Measurements from ENCODE around the gene RBM39.
"Not testable (repeated sequence)": the region's sequence is repeated elsewhere in the genome, so short reads cannot be mapped to it uniquely, and the experiment has no call there.

The RBM39 gene

GRCh38 chr20:35741892-35742740 lies at the start of gene RBM39:
Gene RBM39 (minus strand): TSS chr20:35742260. CDS start chr20:35740874, 1,386 bp downstream.
- H3K9me3 Mint-ChIP-seq = no peaks in the 10 kb centered on the region
- H3K4me1 Mint-ChIP-seq = peaks cover 64% of the 10 kb centered on the region
- peak; percentile 93 for ATAC-seq
- H3K27ac Mint-ChIP-seq = peak within 1 kb of the TSS; percentile 100
- H3K27me3 Mint-ChIP-seq = no peaks in the 10 kb centered on the region
- H3K4me3 Mint-ChIP-seq = peak within 1 kb of the TSS; percentile 94
- peak; percentile 99 to 100 for DNase-seq

GRCh38 chr20:35791821-35792220 lies 49.8 kb upstream of the RBM39 start:
- DNase-seq (no peak), ATAC-seq (peak; percentile 18)
- peak overlapping the region; percentile 5 to 79 for H3K27ac Mint-ChIP-seq
- no peak overlapping the region for H3K4me3 Mint-ChIP-seq
- H3K9me3 Mint-ChIP-seq = no peaks in the 10 kb centered on the region
- no peaks in the 10 kb centered on the region for H3K27me3 Mint-ChIP-seq
- H3K4me1 Mint-ChIP-seq = peaks cover 32% of the 10 kb centered on the region

- Mint-ChIP-seq H3K4me1 (peaks cover 27% of the 10 kb centered on the region), H3K27me3 (no peaks in the 10 kb centered on the region), H3K9me3 (no peaks in the 10 kb centered on the region), H3K27ac (no peak overlapping the region), H3K4me3 (no peak overlapping the region)
- DNase-seq (no peak), ATAC-seq (no peak)
These were observed 49.0 kb upstream of the RBM39 start for GRCh38 chr20:35791097-35791496.

GRCh38 chr20:35788796-35789195 lies 46.7 kb upstream of the RBM39 start:
- peaks cover 23% of the 10 kb centered on the region for H3K4me1 Mint-ChIP-seq
- H3K4me3 Mint-ChIP-seq = no peak overlapping the region
- H3K27ac Mint-ChIP-seq = no peak overlapping the region
- H3K9me3 Mint-ChIP-seq = no peaks in the 10 kb centered on the region
- ATAC-seq (no peak), DNase-seq (no peak)
- no peaks in the 10 kb centered on the region for H3K27me3 Mint-ChIP-seq

GRCh38 chr20:35785541-35785940 lies 43.5 kb upstream of the RBM39 start:
- not testable (repeated sequence) for DNase-seq, H3K27ac Mint-ChIP-seq, H3K4me3 Mint-ChIP-seq, H3K9me3 Mint-ChIP-seq, ATAC-seq, H3K27me3 Mint-ChIP-seq
- peaks cover 20% of the 10 kb centered on the region for H3K4me1 Mint-ChIP-seq

- not testable (repeated sequence) for H3K27ac Mint-ChIP-seq, H3K27me3 Mint-ChIP-seq, DNase-seq, H3K4me3 Mint-ChIP-seq, H3K9me3 Mint-ChIP-seq, ATAC-seq
- peaks cover 27% of the 10 kb centered on the region for H3K4me1 Mint-ChIP-seq
These were observed 41.8 kb upstream of the RBM39 start for GRCh38 chr20:35783811-35784210.

GRCh38 chr20:35776513-35777101 lies 34.5 kb upstream of the RBM39 start:
- Mint-ChIP-seq H3K27me3 (no peaks in the 10 kb centered on the region), H3K9me3 (peaks cover under 1 to 1% of the 10 kb centered on the region in 2 donors), H3K27ac (peak overlapping the region; percentile 71 to 89), H3K4me1 (peaks cover 52% of the 10 kb centered on the region), H3K4me3 (no peak overlapping the region)
- no peak for DNase-seq
- ATAC-seq = no peak

- Mint-ChIP-seq H3K27me3 (no peaks in the 10 kb centered on the region), H3K4me1 (peaks cover 48% of the 10 kb centered on the region), H3K27ac (peak overlapping the region; percentile 51 to 60), H3K9me3 (peaks cover 6 to 8% of the 10 kb centered on the region in 2 donors), H3K4me3 (peak overlapping the region; percentile 86 to 93)
- no peak for ATAC-seq
- no peak for DNase-seq
These were observed 32.3 kb upstream of the RBM39 start for GRCh38 chr20:35774391-35774790.

GRCh38 chr20:35773154-35773751 lies 31.2 kb upstream of the RBM39 start:
- ATAC-seq (no peak), DNase-seq (peak; percentile 9 to 30)
- Mint-ChIP-seq H3K27me3 (no peaks in the 10 kb centered on the region), H3K4me3 (peak overlapping the region; percentile 86 to 93), H3K4me1 (peaks cover 59% of the 10 kb centered on the region), H3K27ac (peak overlapping the region; percentile 55 to 77), H3K9me3 (peaks cover 6 to 8% of the 10 kb centered on the region in 2 donors)

GRCh38 chr20:35772563-35773058 lies 30.6 kb upstream of the RBM39 start:
- ATAC-seq = no peak
- peaks cover 64% of the 10 kb centered on the region for H3K4me1 Mint-ChIP-seq
- peaks cover 6 to 8% of the 10 kb centered on the region in 2 donors for H3K9me3 Mint-ChIP-seq
- no peaks in the 10 kb centered on the region for H3K27me3 Mint-ChIP-seq
- peak overlapping the region; percentile 86 to 93 for H3K4me3 Mint-ChIP-seq
- DNase-seq = no peak
- H3K27ac Mint-ChIP-seq = peak overlapping the region; percentile 85 to 96

GRCh38 chr20:35771689-35772562 lies 29.9 kb upstream of the RBM39 start, which contains the start of gene PHF20:
Gene PHF20 (plus strand): TSS chr20:35772015. CDS start chr20:35801523, 29,508 bp downstream.
- Mint-ChIP-seq H3K4me3 (peak within 1 kb of the TSS; percentile 86 to 93), H3K9me3 (peaks cover 6 to 8% of the 10 kb centered on the region in 2 donors), H3K27me3 (no peaks in the 10 kb centered on the region), H3K27ac (peak within 1 kb of the TSS; percentile 85 to 96), H3K4me1 (peaks cover 62% of the 10 kb centered on the region)
- ATAC-seq (peak; percentile 96), DNase-seq (peak; percentile 99)

GRCh38 chr20:35771367-35771688 lies 29.3 kb upstream of the RBM39 start:
- DNase-seq (no peak), ATAC-seq (no peak)
- Mint-ChIP-seq H3K9me3 (peaks cover 6 to 8% of the 10 kb centered on the region in 2 donors), H3K27me3 (no peaks in the 10 kb centered on the region), H3K4me3 (peak overlapping the region; percentile 24 to 93), H3K27ac (peak overlapping the region; percentile 81 to 93), H3K4me1 (peaks cover 56% of the 10 kb centered on the region)

GRCh38 chr20:35768731-35769664 lies 26.9 kb upstream of the RBM39 start:
- Mint-ChIP-seq H3K4me1 (peaks cover 43% of the 10 kb centered on the region), H3K9me3 (peaks cover 6 to 8% of the 10 kb centered on the region in 2 donors), H3K27ac (peak overlapping the region; percentile 87 to 93), H3K4me3 (peak overlapping the region; percentile 46 to 55), H3K27me3 (no peaks in the 10 kb centered on the region)
- peak; percentile 20 to 54 for DNase-seq
- no peak for ATAC-seq
